Activated T-cell treated with anti-CD3 and anti-CD28 coated beads, Interleukin-2, amount 50 U/mL, for 1 hour (primary cell): ENCODE measurements around the gene CADPS.

Experiments
- DNase-seq: peaks from one replicate; pipeline ENCODE4 v3.0.0-alpha.2; 2020

The CADPS gene

GRCh38 chr3:62678841-62679240 is 196.4 kb downstream of the CADPS start:
- no peak for DNase-seq

- no peak for DNase-seq
These were observed 197.3 kb downstream of the CADPS start for GRCh38 chr3:62677926-62678325.

GRCh38 chr3:62676689-62677271 is 198.4 kb downstream of the CADPS start:
- DNase-seq, result no peak

GRCh38 chr3:62675492-62675891 is 199.7 kb downstream of the CADPS start:
- DNase-seq, result no peak

- no peak for DNase-seq
These were observed 202.3 kb downstream of the CADPS start for GRCh38 chr3:62672988-62673313.

GRCh38 chr3:62672270-62672987 is 202.8 kb downstream of the CADPS start:
- DNase-seq, result no peak

- DNase-seq, result no peak
These were observed 204.9 kb downstream of the CADPS start for GRCh38 chr3:62670351-62670750.

GRCh38 chr3:62669161-62669560 is 206.1 kb downstream of the CADPS start:
- no peak for DNase-seq

GRCh38 chr3:62667714-62668113 is 207.5 kb downstream of the CADPS start:
- no peak for DNase-seq

- DNase-seq, result peak; percentile 15
These were observed 209.4 kb downstream of the CADPS start for GRCh38 chr3:62665627-62666437.

GRCh38 chr3:62662677-62663076 is 212.5 kb downstream of the CADPS start:
- no peak for DNase-seq

- DNase-seq, result no peak
These were observed 215.6 kb downstream of the CADPS start for GRCh38 chr3:62659660-62660059.

- DNase-seq, result no peak
These were observed 219.5 kb downstream of the CADPS start for GRCh38 chr3:62655691-62656063.

GRCh38 chr3:62655056-62655690 is 220.0 kb downstream of the CADPS start:
- no peak for DNase-seq

- DNase-seq, result no peak
These were observed 221.4 kb downstream of the CADPS start for GRCh38 chr3:62653796-62654195.

GRCh38 chr3:62647711-62648110 is 227.5 kb downstream of the CADPS start:
- DNase-seq, result no peak

GRCh38 chr3:62644493-62644892 is 230.7 kb downstream of the CADPS start:
- DNase-seq, result no peak

- DNase-seq, result no peak
These were observed 236.9 kb downstream of the CADPS start for GRCh38 chr3:62638316-62638715.

GRCh38 chr3:62636235-62636826 is 238.9 kb downstream of the CADPS start:
- no peak for DNase-seq

GRCh38 chr3:62632510-62633294 is 242.5 kb downstream of the CADPS start:
- DNase-seq, result no peak

GRCh38 chr3:62631488-62631887 is 243.7 kb downstream of the CADPS start:
- no peak for DNase-seq

GRCh38 chr3:62630664-62631063 is 244.6 kb downstream of the CADPS start:
- DNase-seq, result no peak
